OCI-LY3 (cell line): ENCODE data around the gene SNTG2.
"Not testable (repeated sequence)": the region's sequence is repeated elsewhere in the genome, so short reads cannot be mapped to it uniquely, and the experiment has no call there.

ENCODE experiments used
- EZH2phosphoT487 ChIP-seq: fragments of 200-600 bp; shearing (Covaris generic); IDR thresholded peaks from 2 replicates; pipeline ENCODE4 v1.6.1; 2018; ENCODE audit warnings: antibody characterized with exemption, mixed run types, low read depth
- TF ChIP-seq, protein P1 (sequence below): fragments of 200-600, 300-600 bp; sonication (generic); IDR thresholded peaks from 2 replicates; pipeline ENCODE4 v1.5.1; 2014; ENCODE audit warnings: antibody characterized with exemption, low read length, low read depth

DNA sequence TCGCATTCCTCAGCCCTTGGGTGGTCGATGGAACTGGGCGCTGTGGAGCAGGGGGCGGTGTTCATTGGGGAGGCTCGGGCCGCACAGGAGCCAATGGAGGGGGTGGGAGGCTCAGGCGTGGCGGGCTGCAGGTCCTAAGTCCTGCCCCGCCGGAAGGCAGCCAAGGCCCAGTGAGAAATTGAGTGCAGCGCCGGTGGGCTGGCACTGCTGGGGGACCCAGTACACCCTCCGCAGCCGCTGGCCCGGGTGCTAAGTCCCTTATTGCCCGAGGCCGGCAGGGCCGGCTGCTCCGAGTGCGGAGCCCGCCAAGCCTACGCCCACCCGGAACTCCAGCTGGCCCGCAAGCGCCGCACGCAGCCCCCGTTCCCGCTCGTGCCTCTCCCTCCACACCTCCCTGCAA lies 278.9 kb downstream of the SNTG2 start:
- TF ChIP-seq, protein P1, sequence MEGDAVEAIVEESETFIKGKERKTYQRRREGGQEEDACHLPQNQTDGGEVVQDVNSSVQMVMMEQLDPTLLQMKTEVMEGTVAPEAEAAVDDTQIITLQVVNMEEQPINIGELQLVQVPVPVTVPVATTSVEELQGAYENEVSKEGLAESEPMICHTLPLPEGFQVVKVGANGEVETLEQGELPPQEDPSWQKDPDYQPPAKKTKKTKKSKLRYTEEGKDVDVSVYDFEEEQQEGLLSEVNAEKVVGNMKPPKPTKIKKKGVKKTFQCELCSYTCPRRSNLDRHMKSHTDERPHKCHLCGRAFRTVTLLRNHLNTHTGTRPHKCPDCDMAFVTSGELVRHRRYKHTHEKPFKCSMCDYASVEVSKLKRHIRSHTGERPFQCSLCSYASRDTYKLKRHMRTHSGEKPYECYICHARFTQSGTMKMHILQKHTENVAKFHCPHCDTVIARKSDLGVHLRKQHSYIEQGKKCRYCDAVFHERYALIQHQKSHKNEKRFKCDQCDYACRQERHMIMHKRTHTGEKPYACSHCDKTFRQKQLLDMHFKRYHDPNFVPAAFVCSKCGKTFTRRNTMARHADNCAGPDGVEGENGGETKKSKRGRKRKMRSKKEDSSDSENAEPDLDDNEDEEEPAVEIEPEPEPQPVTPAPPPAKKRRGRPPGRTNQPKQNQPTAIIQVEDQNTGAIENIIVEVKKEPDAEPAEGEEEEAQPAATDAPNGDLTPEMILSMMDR: not testable (repeated sequence)
- TF ChIP-seq EZH2phosphoT487: not testable (repeated sequence)
